Measurements from ENCODE around the gene FABP1.

The FABP1 gene

DNA sequence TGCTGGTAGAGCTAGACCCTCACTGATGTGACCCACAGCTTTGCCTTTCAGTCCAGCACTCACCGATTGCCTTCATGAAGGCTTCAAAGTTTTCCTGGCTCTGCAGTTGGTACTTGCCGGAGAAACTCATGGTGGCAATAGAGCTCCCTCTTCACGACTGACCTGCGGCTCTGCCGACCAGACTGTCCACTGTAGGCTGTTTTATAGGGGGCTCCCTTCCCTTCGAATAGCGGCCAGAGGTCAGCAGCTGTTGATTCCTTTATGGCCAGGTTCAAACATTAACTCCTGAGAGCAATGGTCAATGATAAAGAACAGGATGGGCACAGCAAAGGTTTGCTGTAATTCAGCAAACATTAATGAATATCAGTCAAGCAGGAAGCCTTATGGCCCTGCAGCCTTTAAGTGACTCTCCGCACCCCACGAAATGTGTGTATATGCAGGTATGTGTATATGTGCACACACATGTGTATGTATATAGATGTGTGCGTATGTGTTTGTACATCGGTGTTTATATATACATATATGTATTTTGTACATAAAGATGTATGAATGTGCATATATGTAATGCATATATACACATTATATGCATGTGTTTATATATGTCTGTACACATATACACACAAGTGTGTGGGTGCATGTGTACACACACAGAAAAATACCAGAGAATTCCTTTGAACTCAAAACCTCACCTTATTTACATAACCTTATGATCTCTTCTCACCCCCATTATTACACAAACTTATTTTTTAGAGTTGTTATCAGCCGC is at the start of gene FABP1:
Gene FABP1 (minus strand): TSS at position 175 of the 766 bp plus-strand sequence. CDS start 45 bp downstream, at position 130.
- no peak for DNase-seq (ENCODE audit: low spot score)

DNA sequence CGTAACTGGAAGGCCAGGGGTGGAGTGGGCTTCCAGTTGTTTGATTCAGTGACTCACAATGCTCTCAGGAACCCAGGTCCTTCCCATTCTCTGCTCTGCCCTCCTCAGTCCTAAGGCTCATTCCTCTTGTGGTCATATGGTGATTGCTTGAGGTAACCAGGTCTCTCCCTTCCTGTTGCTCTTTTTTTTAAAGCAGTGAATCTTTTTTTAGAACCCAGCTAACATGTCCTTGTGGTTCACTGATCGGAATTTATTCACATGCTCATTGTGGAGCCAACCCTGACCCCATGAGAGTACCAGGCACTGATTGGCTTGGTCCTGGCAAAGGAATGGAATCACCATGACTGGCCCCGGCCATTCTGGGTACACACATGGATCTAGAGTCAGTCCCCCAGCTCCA is 49.7 kb upstream of the FABP1 start:
- no peak for DNase-seq (ENCODE audit: low spot score)

DNA sequence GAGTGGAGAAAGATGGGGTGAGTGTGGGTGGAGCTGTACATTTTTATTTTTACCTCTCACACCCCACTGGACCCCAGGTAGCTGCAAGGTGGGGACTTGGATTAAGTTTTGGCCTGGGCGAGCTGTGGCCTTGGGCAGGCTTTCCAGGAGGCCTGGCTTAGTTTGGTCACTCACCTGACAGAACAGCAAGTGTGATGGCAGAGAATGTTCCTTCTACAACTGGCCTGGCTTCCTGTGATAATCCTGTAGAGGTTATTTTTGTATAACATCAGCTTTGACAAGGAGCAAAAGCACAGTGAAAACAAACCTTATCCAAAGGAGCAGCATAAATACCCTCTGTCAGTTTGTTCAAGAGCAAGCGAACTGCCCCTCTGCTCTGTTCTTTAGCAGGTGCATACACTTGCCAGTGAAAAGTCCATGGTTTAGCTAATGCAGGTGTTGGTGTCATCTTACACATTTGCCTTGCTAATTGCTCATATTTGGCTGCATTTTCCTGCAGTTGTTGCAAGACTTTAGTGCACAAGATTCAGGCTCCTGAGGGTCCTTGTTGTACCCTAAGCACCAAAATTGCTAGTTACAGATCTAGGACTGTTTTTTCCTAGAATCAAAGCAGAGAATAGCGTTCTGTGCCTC is 48.6 kb upstream of the FABP1 start:
- no peak for DNase-seq (ENCODE audit: low spot score)

DNA sequence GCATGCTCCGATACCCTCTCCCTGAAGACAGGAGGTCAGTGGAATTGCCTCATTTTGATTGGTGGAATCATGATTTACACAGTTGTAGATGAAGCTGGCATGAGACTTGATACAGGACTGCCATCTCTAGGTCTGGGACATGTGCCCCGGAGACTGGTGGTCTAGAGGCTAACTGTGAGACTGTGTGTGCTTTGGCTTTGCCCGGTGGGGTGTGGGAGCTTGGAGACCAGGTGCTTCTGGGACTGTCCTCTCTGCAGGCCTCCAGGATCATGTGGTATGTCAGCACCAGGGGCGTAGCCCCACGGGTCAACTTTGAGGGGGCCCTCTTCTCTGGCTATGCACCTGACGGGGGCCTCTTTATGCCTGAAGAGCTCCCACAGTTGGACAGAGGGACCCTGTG is 45.0 kb upstream of the FABP1 start:
- DNase-seq (ENCODE audit: low spot score): no peak

DNA sequence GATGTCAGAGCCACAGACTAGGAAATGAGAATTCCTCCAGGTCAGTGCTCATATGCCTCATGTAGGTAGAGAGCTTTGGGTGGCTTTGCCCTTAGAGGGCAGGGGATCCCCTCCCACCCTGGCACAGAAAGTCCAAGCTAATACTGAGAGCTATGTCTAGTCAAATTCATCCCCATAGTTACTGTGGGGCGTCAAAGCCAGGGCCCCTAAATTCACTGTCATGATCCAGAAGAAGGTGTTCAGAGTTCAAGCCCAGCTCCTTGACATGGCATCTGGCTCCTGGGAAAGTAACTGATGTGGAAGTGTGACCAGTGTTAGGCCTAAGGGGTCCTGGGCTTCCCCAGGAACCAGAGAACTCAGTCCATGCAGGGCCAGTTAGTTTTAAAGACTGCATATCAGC is 44.1 kb upstream of the FABP1 start:
- no peak for DNase-seq (ENCODE audit: low spot score)

- peak; percentile 69 for DNase-seq (ENCODE audit: low spot score)
These were observed 42.6 kb upstream of the FABP1 start for GRCh38 chr2:88170472-88170892.

DNA sequence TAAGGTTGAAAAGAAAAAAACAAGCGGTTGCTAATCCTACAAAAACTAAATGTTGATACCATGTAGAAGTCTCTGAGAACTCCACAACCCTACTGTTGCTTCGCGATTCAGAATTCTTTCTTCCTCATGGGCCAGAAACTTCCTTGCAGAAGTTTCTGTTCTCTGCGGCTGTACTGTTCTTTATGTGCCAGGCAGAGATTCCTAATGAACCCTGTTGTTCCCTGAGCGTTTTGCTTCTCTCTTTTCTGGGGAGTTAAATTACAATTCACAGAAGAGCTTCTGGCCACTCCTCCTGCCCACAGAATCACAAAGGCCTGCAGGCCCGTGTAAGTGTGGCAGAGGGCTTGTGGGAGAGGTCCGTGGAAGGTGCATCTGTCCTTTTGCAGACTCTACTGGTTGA is 40.5 kb upstream of the FABP1 start:
- no peak for DNase-seq (ENCODE audit: low spot score)

DNA sequence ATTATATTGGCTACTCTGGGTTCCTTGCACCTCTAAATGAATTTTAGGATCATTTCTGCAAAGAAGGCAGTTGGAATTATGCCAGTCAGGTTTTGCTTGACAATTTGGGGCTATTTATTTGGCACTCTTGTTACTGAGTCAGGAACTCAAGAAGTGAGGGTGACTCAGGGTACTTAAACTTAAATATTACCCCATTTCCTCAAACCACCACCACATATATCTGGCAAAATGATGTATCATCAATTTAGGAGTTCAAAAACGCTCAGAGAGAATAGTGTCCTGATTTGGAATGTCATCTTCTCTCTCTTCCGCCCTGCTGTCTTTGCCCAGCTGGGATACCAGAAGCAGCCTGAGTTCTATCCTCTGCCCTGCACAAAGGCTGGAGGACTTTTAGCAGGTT is 39.9 kb upstream of the FABP1 start:
- no peak for DNase-seq (ENCODE audit: low spot score)

DNA sequence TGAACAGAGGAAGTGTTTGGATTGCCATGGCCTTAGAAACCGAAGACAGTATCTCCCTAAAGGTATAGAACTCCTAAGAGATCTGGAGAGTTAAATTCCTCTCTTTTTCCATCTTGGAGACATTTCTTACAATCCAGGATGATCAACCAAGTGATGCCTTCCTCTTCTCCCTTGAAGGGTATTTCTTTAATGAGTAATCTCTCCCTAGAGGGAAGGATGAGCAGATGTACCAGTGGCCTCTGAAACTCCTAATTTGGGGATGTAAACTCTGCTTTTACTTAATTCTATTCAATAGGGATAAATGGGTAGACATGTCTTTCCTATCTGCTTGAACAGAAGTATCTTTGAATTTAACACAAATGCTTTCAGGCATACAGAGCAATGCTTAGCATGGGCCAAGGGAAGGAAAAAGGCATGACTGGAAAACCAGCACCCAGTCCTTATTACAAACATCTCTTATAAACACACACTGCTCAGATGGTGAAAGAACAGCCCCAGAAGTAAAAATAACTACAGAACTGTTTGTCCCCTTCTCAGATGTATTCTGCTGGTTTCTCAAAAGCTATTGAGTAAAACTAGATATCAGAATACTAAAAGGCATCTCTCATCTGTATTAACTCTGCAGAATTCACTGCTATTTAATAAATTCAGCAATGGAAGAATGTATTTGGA is 37.6 kb upstream of the FABP1 start:
- DNase-seq (ENCODE audit: low spot score): no peak

DNA sequence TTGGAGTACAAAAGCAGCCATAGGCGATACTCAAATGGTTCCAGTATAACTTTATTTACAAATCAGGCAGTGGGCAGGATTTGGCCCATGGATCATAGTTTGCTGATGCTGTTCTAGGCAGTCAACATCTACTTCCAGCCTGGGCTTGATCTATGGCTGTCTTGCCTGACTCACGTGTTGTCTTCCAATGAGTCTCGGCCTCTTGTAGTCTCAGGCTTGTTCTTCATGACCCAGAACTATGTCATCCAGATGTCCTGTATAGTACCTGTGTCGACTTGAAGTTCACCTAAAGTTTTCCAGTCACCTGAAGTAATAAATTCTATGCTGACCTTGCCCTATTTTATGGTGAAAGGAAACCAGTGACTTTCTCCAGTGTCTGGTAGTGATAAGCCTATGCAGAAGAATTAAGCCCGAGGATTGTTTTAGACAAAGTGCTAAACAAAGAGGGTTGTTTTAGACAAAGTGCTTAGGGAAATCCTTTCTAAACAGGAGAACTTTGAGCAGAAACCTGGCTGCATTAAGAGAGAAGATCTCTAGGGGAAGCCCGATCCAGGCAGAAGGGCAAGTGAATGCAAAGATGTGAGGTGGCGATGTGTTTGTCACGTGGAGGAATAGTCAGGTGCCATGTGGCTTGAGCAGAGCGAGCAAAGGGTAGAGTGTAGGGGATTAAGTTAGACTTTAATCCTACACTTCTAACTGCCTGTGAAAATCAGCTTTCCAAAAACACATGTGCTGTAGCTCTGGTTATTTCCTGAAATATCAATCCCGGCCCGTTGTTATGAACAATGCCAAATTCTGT is 33.8 kb upstream of the FABP1 start:
- no peak for DNase-seq (ENCODE audit: low spot score)

- DNase-seq (ENCODE audit: low spot score): no peak
These were observed 32.7 kb upstream of the FABP1 start for GRCh38 chr2:88160517-88160916.

DNA sequence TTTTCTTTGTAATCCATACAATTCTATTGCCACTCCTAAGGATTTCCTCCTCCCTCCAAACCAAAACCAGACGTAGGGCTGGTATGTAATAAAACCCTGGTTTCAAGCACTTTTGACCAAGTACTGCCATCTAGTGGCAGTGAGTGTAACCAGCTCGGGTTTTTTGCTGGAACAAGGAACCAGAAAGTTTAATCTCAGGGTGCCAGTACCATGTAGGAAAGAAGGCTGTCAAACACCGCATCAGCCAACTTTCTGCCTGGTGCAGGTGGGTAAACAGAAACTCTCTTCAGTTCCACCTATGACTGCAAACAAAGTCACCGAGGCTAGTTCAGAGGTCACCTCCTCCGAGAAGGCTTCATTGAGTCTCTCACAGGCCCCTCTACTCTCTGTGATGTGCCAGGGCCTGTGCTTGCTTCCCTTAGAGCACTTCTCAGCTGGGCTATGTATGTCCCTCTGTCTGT is 32.1 kb upstream of the FABP1 start:
- peak; percentile 73 for DNase-seq (ENCODE audit: low spot score)

DNA sequence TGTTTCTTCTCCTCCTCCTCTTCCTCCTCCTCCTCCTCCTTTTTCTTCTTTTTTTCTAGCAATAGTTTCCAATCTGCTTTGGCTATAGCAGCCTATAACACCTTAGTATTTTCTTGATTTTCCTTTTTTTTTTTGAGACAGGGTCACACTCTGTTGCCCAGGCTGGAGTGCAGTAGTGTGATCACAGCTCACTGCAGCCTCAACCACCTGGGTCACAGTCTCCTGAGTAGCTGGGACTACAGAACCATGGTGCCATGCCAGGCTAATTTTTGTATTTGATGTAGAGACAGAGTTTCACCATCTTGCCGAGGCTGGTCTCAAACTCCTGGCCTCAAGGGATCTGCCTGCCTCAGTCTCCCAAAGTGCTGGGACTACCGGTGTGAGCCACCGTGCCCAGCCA is 31.6 kb upstream of the FABP1 start:
- no peak for DNase-seq (ENCODE audit: low spot score)

DNA sequence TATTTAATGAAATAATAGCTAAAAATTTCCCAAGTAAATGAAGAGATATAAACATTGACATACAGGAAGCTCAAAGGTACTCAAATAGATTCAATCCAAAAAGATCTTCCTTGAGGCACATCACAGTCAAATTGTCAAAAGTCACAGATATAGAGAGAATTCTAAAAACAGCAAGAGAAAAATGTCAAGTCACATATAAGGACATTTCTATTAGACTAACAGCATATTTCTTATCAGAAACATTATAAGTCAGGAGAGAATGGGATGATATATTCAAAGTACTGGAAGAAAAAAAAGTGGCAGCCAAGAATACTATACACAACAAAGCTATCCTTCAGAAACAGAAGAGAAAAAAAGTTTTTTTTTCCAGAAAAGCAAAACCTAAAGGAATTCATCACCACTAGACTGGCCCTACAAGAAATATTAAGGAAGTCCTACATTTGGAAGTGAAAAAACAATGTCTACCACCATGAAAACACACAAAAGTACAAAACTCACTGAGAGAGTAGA is 21.1 kb upstream of the FABP1 start:
- DNase-seq (ENCODE audit: low spot score): no peak

DNA sequence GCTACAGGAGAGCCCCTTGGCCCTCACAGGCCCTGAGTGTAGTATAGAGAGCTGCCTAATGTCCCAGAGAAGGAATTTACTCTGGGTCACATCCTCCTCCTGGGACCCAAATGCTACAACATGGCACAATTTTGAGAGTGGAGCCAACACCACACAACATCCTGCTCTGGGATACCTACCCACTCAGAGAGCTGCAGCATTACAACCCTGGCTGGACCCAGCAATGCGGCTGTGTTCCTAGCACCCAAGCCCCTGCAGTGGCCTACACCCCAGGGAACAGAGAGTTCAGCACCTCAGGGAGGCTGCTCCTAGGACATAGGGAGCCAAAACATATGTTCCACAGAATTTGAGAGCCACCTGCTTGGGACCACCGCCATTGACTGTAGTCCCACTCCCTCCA is 19.3 kb upstream of the FABP1 start:
- DNase-seq (ENCODE audit: low spot score): no peak

- no peak for DNase-seq (ENCODE audit: low spot score)
These were observed 18.7 kb upstream of the FABP1 start for GRCh38 chr2:88146590-88146989.

DNA sequence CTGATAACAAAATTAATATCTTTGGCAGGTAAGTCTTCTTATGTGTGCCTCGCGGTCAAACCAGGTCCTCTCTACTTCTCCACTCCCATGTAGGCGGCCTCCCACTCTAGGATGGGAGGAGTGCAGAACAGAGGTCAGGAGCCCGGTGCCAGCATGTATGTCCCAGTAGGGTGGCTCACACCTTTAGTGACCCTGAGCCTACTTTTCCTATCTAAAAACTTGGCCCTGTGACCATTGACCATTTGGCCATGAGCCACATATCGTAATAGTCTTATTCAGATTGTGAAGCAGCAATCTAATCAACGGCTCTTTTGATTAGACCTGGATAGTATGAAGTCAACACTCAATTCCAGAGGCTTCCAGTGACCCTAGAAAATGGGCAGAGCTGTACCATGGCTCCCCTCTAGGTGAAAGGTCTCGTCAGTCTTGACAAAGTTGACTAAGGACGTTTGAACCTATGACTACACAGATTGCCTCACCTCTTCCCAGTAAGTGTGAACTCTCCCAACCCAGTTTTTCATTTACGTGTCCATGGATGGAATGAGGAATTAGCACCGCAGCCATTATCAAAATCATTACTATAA is 17.1 kb upstream of the FABP1 start:
- DNase-seq (ENCODE audit: low spot score): no peak

GRCh38 chr2:88144271-88144670 is 16.4 kb upstream of the FABP1 start:
- DNase-seq (ENCODE audit: low spot score): no peak

GRCh38 chr2:88141952-88142351 is 14.1 kb upstream of the FABP1 start:
- no peak for DNase-seq (ENCODE audit: low spot score)

- DNase-seq (ENCODE audit: low spot score): no peak
These were observed 11.9 kb upstream of the FABP1 start for GRCh38 chr2:88139804-88140203.

GRCh38 chr2:88139203-88139702 is 11.4 kb upstream of the FABP1 start:
- no peak for DNase-seq (ENCODE audit: low spot score)

DNA sequence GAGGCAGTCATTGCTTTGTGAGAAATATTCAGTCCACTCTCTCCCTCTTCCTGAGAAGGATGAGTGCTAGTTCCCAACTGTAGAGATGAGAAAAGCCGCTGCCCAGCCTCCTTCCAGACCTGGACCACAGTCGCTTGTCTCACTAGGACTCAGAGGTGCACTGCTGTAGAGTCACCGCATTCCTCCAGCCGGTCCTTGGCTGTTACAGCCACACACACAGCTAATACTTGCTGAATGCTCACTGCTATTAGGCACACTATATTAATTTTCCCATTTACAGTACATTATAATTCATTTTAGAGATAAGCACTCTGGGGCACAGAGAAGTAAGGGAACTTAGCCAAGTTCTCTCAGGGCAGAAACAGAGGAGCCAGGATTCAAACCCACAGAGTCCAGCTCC is 10.0 kb upstream of the FABP1 start:
- DNase-seq (ENCODE audit: low spot score): no peak
